ENCODE measurements around the gene CBFA2T2.
"Not testable (repeated sequence)": the region's sequence is repeated elsewhere in the genome, so short reads cannot be mapped to it uniquely, and the experiment has no call there.

Gene CBFA2T2

DNA sequence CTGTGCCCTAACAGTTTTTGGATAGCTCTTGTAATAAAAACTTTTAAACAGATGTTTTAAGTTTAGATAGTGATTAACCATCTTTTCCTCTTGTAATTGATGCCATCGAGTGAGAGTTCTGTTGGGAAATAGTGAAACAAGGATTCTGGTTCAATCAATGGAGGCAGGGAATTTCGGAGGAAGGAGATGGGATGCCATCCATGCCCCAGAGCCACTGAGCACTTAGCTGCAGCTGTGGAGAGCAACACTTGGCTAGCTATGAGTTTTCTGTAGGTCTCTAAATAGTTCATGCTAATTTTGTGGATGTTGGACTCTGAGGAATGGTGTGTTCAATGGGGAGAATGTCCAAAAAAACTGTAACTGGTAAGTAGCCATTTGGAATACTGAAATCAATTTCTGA lies 16.7 kb downstream of the CBFA2T2 start:
- Histone ChIP-seq H3K79me2 (ENCODE audit: insufficient read depth, low read length) (peaks cover 56% of the 10 kb centered on the region; the same call in 1 of the 2 replicates), H4K20me1 (ENCODE audit: insufficient read depth, low read length, poor library complexity, severe bottlenecking) (peaks cover 10% of the 10 kb centered on the region), H3K9me3 (ENCODE audit: insufficient read depth, low read depth, low read length) (no peaks in the 10 kb centered on the region), H3F3A (ENCODE audit: low read depth) (no peaks in the 10 kb centered on the region), H3K9ac (ENCODE audit: low read depth, low read length, poor library complexity, severe bottlenecking) (no peak overlapping the region), H2AFZ (ENCODE audit: low read length) (no peak overlapping the region), H3K4me1 (ENCODE audit: insufficient read depth, low read length, poor library complexity, severe bottlenecking) (no peaks in the 10 kb centered on the region), H3K4me2 (ENCODE audit: low read depth, low read length, poor library complexity, severe bottlenecking) (no peak overlapping the region), H3K36me3 (ENCODE audit: insufficient read depth, low read length) (no peaks in the 10 kb centered on the region), H3K9me2 (replicated peaks; ENCODE audit: low read depth, low read length) (no peaks in the 10 kb centered on the region), H3K4me3 (ENCODE audit: low read length, poor library complexity, severe bottlenecking) (no peak overlapping the region), H3K27me3 (ENCODE audit: insufficient read depth, low read length, poor library complexity, severe bottlenecking) (no peaks in the 10 kb centered on the region)
- TF ChIP-seq EZH2phosphoT487 (IDR thresholded peaks at IDR 0.05; ENCODE audit: borderline replicate concordance) (no peak), CTCF (conservative IDR thresholded peaks at IDR 0.05; ENCODE audit: low read length) (no peak)

DNA sequence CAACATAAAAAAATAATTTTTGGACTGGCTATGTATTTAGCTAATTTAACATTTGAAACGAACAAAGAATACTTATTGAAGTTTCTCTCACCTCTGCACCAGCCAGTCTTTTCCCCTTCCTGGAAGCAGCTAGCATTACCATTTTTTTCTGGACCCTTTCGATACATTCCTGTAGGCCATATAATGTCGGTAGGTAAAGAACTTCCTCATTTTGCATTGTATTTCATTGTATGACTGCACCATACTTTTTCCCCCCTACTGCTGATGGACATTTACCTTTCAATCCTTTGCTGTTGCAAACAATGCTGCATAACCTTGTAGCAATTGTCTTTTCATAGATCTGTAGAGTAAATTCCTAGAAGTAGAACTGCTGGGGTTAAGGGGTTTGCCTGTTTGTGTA lies 17.6 kb downstream of the CBFA2T2 start:
- Histone ChIP-seq H3K79me2 (ENCODE audit: insufficient read depth, low read length) (peaks cover 63% of the 10 kb centered on the region; the same call in 1 of the 2 replicates), H3K4me3 (ENCODE audit: low read length, poor library complexity, severe bottlenecking) (no peak overlapping the region), H3K9ac (ENCODE audit: low read depth, low read length, poor library complexity, severe bottlenecking) (no peak overlapping the region), H3K4me2 (ENCODE audit: low read depth, low read length, poor library complexity, severe bottlenecking) (no peak overlapping the region), H3K27me3 (ENCODE audit: insufficient read depth, low read length, poor library complexity, severe bottlenecking) (no peaks in the 10 kb centered on the region), H4K20me1 (ENCODE audit: insufficient read depth, low read length, poor library complexity, severe bottlenecking) (peaks cover 10% of the 10 kb centered on the region), H3K36me3 (ENCODE audit: insufficient read depth, low read length) (no peaks in the 10 kb centered on the region), H3K9me3 (ENCODE audit: insufficient read depth, low read depth, low read length) (no peaks in the 10 kb centered on the region), H2AFZ (ENCODE audit: low read length) (no peak overlapping the region), H3K9me2 (replicated peaks; ENCODE audit: low read depth, low read length) (no peaks in the 10 kb centered on the region), H3K4me1 (ENCODE audit: insufficient read depth, low read length, poor library complexity, severe bottlenecking) (no peaks in the 10 kb centered on the region), H3F3A (ENCODE audit: low read depth) (no peaks in the 10 kb centered on the region)
- TF ChIP-seq EZH2phosphoT487 (IDR thresholded peaks at IDR 0.05; ENCODE audit: borderline replicate concordance): no peak
- no peak for TF ChIP-seq CTCF (conservative IDR thresholded peaks at IDR 0.05; ENCODE audit: low read length)

- not testable (repeated sequence) for H3K9me2 ChIP-seq (replicated peaks; ENCODE audit: low read depth, low read length); H3K4me1 ChIP-seq (ENCODE audit: insufficient read depth, low read length, poor library complexity, severe bottlenecking); H3K36me3 ChIP-seq (ENCODE audit: insufficient read depth, low read length); H3K9ac ChIP-seq (ENCODE audit: low read depth, low read length, poor library complexity, severe bottlenecking); H3K4me2 ChIP-seq (ENCODE audit: low read depth, low read length, poor library complexity, severe bottlenecking); H3K9me3 ChIP-seq (ENCODE audit: insufficient read depth, low read depth, low read length); H3K4me3 ChIP-seq (ENCODE audit: low read length, poor library complexity, severe bottlenecking); H3K27me3 ChIP-seq (ENCODE audit: insufficient read depth, low read length, poor library complexity, severe bottlenecking); H2AFZ ChIP-seq (ENCODE audit: low read length); H3F3A ChIP-seq (ENCODE audit: low read depth)
- peaks cover 10% of the 10 kb centered on the region for H4K20me1 ChIP-seq (ENCODE audit: insufficient read depth, low read length, poor library complexity, severe bottlenecking)
- H3K79me2 ChIP-seq (ENCODE audit: insufficient read depth, low read length): peaks cover 68% of the 10 kb centered on the region; the same call in 1 of the 2 replicates
Observed at GRCh38 chr20:33508015-33508414, 18.1 kb downstream of the CBFA2T2 start.

DNA sequence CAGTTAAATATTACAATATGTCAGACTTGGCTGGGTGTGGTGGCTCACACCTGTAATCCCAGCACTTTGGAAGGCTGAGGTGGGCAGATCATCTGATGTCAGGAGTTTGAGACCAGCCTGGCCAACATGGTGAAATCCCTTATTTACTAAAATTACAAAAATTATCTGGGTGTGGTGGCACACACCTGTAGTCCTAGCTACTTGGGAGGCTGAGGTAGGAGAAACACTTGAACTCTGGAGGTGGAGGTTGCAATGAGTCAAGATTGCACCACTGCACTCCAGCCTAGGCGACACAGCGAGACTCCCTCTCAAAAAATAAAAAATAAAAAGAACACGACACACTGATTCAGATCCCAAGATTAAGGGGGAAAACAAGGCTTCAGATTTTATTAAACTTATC lies 19.2 kb downstream of the CBFA2T2 start:
- not testable (repeated sequence) for H3K9me2 ChIP-seq (replicated peaks; ENCODE audit: low read depth, low read length); H3K36me3 ChIP-seq (ENCODE audit: insufficient read depth, low read length); H3F3A ChIP-seq (ENCODE audit: low read depth); H2AFZ ChIP-seq (ENCODE audit: low read length); H3K4me3 ChIP-seq (ENCODE audit: low read length, poor library complexity, severe bottlenecking); H3K9me3 ChIP-seq (ENCODE audit: insufficient read depth, low read depth, low read length); H3K4me1 ChIP-seq (ENCODE audit: insufficient read depth, low read length, poor library complexity, severe bottlenecking); H3K4me2 ChIP-seq (ENCODE audit: low read depth, low read length, poor library complexity, severe bottlenecking); H3K27me3 ChIP-seq (ENCODE audit: insufficient read depth, low read length, poor library complexity, severe bottlenecking); H3K9ac ChIP-seq (ENCODE audit: low read depth, low read length, poor library complexity, severe bottlenecking)
- H4K20me1 ChIP-seq (ENCODE audit: insufficient read depth, low read length, poor library complexity, severe bottlenecking): peaks cover 10% of the 10 kb centered on the region
- peaks cover 61% of the 10 kb centered on the region; the same call in 1 of the 2 replicates for H3K79me2 ChIP-seq (ENCODE audit: insufficient read depth, low read length)

GRCh38 chr20:33511876-33512275 lies 22.0 kb downstream of the CBFA2T2 start:
- H3K9ac ChIP-seq (ENCODE audit: low read depth, low read length, poor library complexity, severe bottlenecking); H3K27me3 ChIP-seq (ENCODE audit: insufficient read depth, low read length, poor library complexity, severe bottlenecking); H3K4me1 ChIP-seq (ENCODE audit: insufficient read depth, low read length, poor library complexity, severe bottlenecking); H3F3A ChIP-seq (ENCODE audit: low read depth); H3K9me3 ChIP-seq (ENCODE audit: insufficient read depth, low read depth, low read length); H3K36me3 ChIP-seq (ENCODE audit: insufficient read depth, low read length); H3K9me2 ChIP-seq (replicated peaks; ENCODE audit: low read depth, low read length); H4K20me1 ChIP-seq (ENCODE audit: insufficient read depth, low read length, poor library complexity, severe bottlenecking); H3K4me2 ChIP-seq (ENCODE audit: low read depth, low read length, poor library complexity, severe bottlenecking); H2AFZ ChIP-seq (ENCODE audit: low read length); H3K4me3 ChIP-seq (ENCODE audit: low read length, poor library complexity, severe bottlenecking): not testable (repeated sequence)
- H3K79me2 ChIP-seq (ENCODE audit: insufficient read depth, low read length): peaks cover 54% of the 10 kb centered on the region; the same call in 1 of the 2 replicates

Measured in Loucy (cell line).